Measurements from ENCODE around the gene MLX. TPM values are rescaled to one million over a fixed set of nuclear protein-coding genes. Genes with fewer than 3 reads are reported as not detected.

Gene MLX
- total RNA-seq, 2 experiments from 2014 or later, result 29.2 to 32.1 TPM

GRCh38 chr17:42525221-42525620, 41.7 kb upstream of the MLX start:
- no peak overlapping the region for H3K4me3 ChIP-seq (ENCODE audit: low read length)
- ChIA-PET CTCF (interaction anchor here (1.7 kb wide), 1 partner anchor 97 kb away, joined by 4 read pairs; no protein-coding TSS in a partner anchor), POLR2A (no interaction called here)
- H3K4me1 Mint-ChIP-seq (ENCODE audit: low read depth), result peaks cover 16% of the 10 kb centered on the region
- peaks cover 23% of the 10 kb centered on the region for H3K4me1 ChIP-seq (ENCODE audit: insufficient read depth, low read length)
- ATAC-seq (ENCODE audit: poor library complexity) (no peak), DNase-seq (no peak)
- no peak for TF ChIP-seq CTCF (IDR thresholded peaks at IDR 0.05)
- H3K27ac Mint-ChIP-seq, result no peak overlapping the region
- intact Hi-C loops (cut with DNase I, micrococcal nuclease), result loop anchor here in 1 of 2 experiments (5.0 kb wide), 1 partner anchor 498 kb away; no protein-coding TSS in a partner anchor
- H3K27ac ChIP-seq (ENCODE audit: low read depth in 1 of 2, low read length in 2 of 2), result no peak overlapping the region
- H3K9me3 ChIP-seq (ENCODE audit: control insufficient read depth in 1 of 2, insufficient read depth in 1 of 2, low read length in 2 of 2), result no peaks in the 10 kb centered on the region
- no peak overlapping the region for H3K4me3 Mint-ChIP-seq
- H3K36me3 Mint-ChIP-seq (ENCODE audit: low read depth), result no peaks in the 10 kb centered on the region
- H3K36me3 ChIP-seq (ENCODE audit: insufficient read depth, low read length), result peaks cover 7% of the 10 kb centered on the region
- H3K9me3 Mint-ChIP-seq, result no peaks in the 10 kb centered on the region
- peaks cover 3% of the 10 kb centered on the region for H3K27me3 Mint-ChIP-seq
- H3K27me3 ChIP-seq (ENCODE audit: control insufficient read depth in 1 of 2, insufficient read depth in 2 of 2, low read length in 2 of 2), result no peaks in the 10 kb centered on the region

- Mint-ChIP-seq H3K27ac (no peak overlapping the region), H3K9me3 (no peaks in the 10 kb centered on the region), H3K4me1 (ENCODE audit: low read depth) (peaks cover 24% of the 10 kb centered on the region), H3K4me3 (no peak overlapping the region), H3K27me3 (peaks cover 3% of the 10 kb centered on the region), H3K36me3 (ENCODE audit: low read depth) (no peaks in the 10 kb centered on the region)
- Histone ChIP-seq H3K9me3 (ENCODE audit: control insufficient read depth in 1 of 2, insufficient read depth in 1 of 2, low read length in 2 of 2) (no peaks in the 10 kb centered on the region), H3K4me3 (ENCODE audit: low read length) (no peak overlapping the region), H3K27me3 (ENCODE audit: control insufficient read depth in 1 of 2, insufficient read depth in 2 of 2, low read length in 2 of 2) (no peaks in the 10 kb centered on the region), H3K36me3 (ENCODE audit: insufficient read depth, low read length) (peaks cover 5% of the 10 kb centered on the region), H3K4me1 (ENCODE audit: insufficient read depth, low read length) (peaks cover 32% of the 10 kb centered on the region), H3K27ac (ENCODE audit: low read depth in 1 of 2, low read length in 2 of 2) (no peak overlapping the region)
- intact Hi-C loops (cut with DNase I, micrococcal nuclease), result loop anchor here in 1 of 2 experiments (5.0 kb wide), 1 partner anchor 499 kb away; no protein-coding TSS in a partner anchor
- no peak for TF ChIP-seq CTCF (IDR thresholded peaks at IDR 0.05)
- no peak for DNase-seq
- POLR2A ChIA-PET, result no interaction called here
- CTCF ChIA-PET, result no interaction called here
- ATAC-seq (ENCODE audit: poor library complexity), result no peak
Measured at GRCh38 chr17:42526031-42526444, 40.9 kb upstream of the MLX start.

- POLR2A ChIA-PET, result interaction anchor here (0.7 kb wide), 1 partner anchor 8 kb away, joined by 5 read pairs; the partner anchor contains the start of gene NAGLU
- no peaks in the 10 kb centered on the region for H3K36me3 Mint-ChIP-seq (ENCODE audit: low read depth)
- H3K36me3 ChIP-seq (ENCODE audit: insufficient read depth, low read length), result no peaks in the 10 kb centered on the region
- H3K9me3 ChIP-seq (ENCODE audit: control insufficient read depth in 1 of 2, insufficient read depth in 1 of 2, low read length in 2 of 2), result no peaks in the 10 kb centered on the region
- H3K4me3 ChIP-seq (ENCODE audit: low read length), result no peak overlapping the region
- ATAC-seq (ENCODE audit: poor library complexity) (no peak), DNase-seq (no peak)
- no peak overlapping the region for H3K4me3 Mint-ChIP-seq
- H3K9me3 Mint-ChIP-seq, result no peaks in the 10 kb centered on the region
- peaks cover 3% of the 10 kb centered on the region for H3K27me3 Mint-ChIP-seq
- H3K27ac ChIP-seq (ENCODE audit: low read depth in 1 of 2, low read length in 2 of 2), result no peak overlapping the region
- TF ChIP-seq CTCF (IDR thresholded peaks at IDR 0.05), result no peak
- H3K4me1 Mint-ChIP-seq (ENCODE audit: low read depth), result peaks cover 33% of the 10 kb centered on the region
- H3K4me1 ChIP-seq (ENCODE audit: insufficient read depth, low read length), result peaks cover 45% of the 10 kb centered on the region
- no peaks in the 10 kb centered on the region for H3K27me3 ChIP-seq (ENCODE audit: control insufficient read depth in 1 of 2, insufficient read depth in 2 of 2, low read length in 2 of 2)
- intact Hi-C loops (cut with DNase I, micrococcal nuclease), result loop anchor here in 1 of 2 experiments (5.0 kb wide), 1 partner anchor 501 kb away; no protein-coding TSS in a partner anchor
- CTCF ChIA-PET, result interaction anchor here (0.7 to 2.2 kb wide), 8 partner anchors 8 to 216 kb away, joined by 3 to 13 read pairs (median 4); partner anchors contain the start of gene NAGLU
- no peak overlapping the region for H3K27ac Mint-ChIP-seq
Measured at GRCh38 chr17:42527932-42528331, 39.0 kb upstream of the MLX start.
